Stimulated activated CD4-positive, alpha-beta T cell treated with anti-CD3 and anti-CD28 coated beads, Interleukin-1b, Interleukin-23, amount 100 ng/mL, for 1 hour (primary cell): ENCODE measurements around the gene GIPC1.
"Not testable (repeated sequence)": the region's sequence is repeated elsewhere in the genome, so short reads cannot be mapped to it uniquely, and the experiment has no call there.

Source experiments
- DNase-seq, 2 donors: peaks; one replicate each; pipeline ENCODE4 v3.0.0-alpha.2; 2020; ENCODE audit warnings: low read depth in 2 of 2

Gene GIPC1

DNA sequence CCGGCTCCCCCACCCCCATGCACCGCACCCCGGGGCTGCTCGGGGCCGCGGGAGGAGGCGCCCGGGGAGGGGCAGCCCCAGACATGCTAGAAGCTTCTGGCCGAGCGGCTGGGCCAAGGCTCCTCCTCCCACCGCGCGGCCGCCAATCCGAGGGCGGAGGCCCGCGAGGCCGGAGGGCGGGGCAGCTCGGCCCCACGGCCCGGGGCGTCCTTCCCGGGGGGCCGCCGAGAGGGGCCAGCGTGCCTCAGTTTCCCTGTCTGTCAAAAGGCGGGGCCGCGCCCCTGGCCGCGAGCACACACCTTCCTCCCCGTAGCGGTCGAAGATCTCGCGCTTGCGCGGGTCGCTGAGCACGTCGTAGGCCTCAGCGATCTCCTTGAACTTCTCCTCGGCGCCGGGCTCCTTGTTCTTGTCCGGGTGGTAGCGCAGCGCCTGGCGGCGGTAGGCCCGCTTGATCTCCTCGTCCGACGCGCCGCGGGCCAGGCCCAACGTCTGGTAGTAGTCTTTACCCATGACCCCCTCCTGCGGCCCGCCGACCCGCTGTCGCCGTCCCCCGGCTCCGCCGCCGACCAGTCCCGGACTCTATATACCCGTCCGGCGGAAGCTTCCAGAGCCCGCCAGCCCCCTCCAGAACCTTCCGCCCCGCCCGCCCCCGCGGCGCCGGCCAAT is 22.0 kb upstream of the GIPC1 start, which contains the start of gene DNAJB1:
Gene DNAJB1, minus strand, starts transcription at position 558 of the 666 bp plus-strand sequence. Its CDS starts 48 bp downstream, at position 510.
- DNase-seq: no peak

DNA sequence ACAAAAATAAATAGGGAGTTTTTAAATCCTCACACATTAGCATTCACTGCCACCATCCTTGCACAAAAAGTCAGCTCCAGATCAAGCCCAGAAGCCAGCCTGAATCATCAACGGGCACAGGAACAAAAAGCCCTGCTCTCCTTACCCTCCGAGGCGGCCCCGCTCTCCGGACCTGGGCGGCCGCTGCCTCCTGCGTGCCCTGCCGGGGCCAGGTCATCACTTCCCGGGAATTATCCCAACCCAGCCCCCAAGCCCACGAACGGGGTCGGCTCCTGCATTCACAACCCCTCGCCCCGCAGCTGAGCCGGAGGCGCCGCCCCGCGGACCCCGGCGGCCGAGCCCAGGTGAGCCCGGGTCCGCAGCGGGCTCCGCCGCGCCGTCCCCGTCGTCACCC is 21.5 kb upstream of the GIPC1 start:
- no peak for DNase-seq

DNA sequence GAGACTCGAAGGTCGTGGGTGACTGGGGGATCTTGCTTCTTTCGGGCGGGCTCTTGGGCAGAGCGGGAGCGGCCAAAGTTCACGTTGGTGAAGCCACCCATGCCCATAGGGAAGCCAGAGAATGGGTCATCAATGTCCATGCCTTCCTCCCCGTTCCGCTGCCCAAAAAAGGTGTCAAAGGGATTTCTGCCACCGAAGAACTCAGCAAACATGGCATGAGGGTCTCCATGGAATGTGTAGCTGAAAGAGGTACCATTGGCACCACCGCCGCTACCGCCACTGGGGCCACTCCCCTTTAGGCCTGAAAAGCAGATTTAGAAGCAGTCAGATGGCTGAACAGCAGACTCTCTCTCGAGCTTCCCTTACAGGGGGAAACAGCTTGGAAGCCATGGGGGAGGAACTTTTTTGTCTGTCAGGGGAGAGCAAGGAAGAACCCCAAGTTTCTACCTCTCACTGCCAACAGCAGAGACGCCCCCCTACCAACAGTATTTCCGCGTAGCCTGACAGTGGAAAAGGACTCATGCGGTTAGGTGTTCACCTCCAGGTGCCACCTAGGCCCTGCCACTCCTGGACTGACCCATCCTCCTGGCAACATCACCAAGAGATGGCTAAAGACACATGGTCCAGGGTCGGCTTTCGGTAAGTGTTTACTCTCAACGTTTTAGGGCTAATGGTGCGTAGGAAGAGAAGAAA is 21.0 kb upstream of the GIPC1 start:
- DNase-seq: no peak

DNA sequence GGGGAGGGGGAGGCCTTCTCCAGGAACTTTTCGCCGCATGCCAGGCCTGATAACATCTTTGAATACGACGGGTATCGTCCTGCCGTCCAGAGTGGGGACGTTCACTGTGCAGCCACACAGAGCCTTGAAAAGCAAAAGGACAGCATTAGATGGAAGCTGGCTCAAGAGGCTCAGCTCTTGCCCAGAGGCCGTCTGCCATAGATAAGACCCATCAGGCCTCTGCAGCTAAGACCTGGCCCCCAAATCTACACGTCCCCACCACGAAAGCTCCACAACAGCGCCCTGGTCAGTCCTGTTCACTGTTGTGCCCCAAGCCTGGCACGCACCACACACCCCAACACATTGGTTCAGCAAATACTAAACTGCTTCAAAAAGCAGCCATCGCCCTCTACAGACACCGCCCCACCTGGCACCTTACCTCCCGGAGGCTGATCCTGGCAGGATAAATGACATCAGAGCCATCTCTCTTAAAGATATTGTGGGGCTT is 20.2 kb upstream of the GIPC1 start:
- no peak for DNase-seq

DNA sequence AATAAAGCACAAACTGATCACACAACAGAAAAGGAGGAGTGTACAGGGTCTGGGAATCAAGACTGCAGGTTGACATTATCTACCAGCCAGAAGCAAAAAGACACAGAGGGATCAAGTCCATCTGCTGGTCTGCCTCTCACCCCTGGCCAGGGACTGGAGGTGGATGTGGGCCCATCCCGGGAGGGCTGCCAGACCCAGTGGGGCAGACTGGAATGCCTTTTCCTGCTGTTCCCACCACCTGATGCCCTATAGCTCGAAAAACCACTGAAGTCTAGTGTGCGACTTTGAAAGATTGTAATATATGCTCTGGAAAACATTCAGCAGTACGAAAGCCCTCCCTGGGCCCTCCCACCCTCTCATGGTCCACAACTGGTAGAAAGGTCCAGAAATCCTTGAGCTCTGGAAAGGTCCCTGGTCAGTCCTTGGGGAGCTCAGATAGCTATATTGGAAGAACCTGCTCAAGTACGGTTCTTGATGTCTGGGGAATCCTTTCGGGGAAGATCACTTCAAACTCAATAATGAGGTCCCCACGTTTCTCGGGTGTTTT is 19.6 kb upstream of the GIPC1 start:
- no peak for DNase-seq

DNA sequence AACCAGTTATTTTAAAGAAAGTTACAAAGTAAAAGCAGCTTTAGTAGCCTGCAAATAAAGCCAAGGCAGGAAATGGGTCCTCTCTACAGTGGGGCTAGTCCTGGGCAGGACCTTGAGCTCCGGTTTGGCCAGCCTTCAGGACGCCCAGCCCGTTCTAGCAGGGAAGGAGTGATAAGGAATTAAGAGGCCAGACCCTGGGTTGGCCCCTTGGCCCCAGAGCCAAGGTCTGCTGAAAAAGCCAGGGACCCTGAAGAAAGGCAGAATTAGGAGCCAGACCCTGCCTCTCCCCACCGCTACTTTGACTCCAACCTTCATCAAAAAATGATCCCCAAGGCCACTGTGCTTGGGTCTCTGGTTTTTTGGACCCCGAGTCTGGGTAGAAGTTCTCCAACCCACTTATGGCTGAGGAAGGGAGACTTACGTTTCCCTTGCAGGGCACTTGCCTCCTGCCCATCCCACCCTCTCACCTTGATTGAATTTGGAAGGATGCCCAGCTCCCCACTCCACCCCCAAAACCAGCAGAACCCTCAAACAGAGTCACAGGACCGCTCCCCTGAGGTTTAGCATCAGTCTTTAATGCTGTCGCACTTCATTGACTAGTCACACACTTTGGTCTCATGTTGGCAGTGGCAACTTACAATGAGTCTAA is 18.4 kb upstream of the GIPC1 start:
- no peak for DNase-seq

DNA sequence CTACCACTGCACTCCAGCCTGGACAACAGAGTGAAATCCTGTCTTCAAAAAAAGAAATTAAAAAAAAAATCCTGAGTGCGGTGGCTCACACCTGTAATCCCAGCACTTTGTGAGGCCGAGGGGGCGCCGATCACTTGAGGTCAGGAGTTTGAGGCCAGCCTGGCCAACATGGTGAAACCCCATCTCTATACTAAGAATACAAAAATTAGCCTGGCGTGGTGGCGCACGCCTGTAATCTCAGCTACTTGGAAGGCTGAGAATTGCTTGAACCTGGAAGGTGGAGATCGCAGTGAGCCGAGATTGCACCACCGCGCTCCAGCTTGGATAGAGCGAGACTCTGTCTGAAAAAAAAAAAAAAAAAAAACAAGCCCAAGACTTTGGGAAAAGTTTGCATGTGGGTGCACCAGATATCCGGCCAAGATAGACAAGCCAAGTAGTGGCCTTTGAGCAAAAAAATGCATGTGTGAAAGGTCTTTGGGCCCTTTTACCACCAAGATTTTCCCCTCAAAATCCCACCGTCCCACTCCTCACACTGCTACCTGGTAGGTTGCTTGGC is 16.6 kb upstream of the GIPC1 start:
- no peak for DNase-seq

DNA sequence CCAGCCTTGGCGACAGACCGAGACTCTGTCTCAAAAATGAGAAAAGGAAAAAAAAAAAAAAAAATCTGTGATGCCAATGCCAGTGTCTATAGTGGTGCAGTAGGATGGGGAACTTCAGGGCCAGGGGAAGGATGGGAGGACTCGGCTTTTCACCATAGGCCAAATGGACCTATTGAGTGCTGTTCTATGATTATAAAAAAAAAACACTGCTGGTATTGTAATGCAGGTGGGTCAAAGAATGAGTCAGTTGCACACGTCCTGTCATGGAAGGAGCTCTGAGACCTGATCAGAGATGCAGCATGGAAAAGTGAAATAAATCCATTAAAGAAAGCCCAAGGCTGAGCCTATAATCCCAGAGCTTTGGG is 15.3 kb upstream of the GIPC1 start:
- no peak for DNase-seq

DNA sequence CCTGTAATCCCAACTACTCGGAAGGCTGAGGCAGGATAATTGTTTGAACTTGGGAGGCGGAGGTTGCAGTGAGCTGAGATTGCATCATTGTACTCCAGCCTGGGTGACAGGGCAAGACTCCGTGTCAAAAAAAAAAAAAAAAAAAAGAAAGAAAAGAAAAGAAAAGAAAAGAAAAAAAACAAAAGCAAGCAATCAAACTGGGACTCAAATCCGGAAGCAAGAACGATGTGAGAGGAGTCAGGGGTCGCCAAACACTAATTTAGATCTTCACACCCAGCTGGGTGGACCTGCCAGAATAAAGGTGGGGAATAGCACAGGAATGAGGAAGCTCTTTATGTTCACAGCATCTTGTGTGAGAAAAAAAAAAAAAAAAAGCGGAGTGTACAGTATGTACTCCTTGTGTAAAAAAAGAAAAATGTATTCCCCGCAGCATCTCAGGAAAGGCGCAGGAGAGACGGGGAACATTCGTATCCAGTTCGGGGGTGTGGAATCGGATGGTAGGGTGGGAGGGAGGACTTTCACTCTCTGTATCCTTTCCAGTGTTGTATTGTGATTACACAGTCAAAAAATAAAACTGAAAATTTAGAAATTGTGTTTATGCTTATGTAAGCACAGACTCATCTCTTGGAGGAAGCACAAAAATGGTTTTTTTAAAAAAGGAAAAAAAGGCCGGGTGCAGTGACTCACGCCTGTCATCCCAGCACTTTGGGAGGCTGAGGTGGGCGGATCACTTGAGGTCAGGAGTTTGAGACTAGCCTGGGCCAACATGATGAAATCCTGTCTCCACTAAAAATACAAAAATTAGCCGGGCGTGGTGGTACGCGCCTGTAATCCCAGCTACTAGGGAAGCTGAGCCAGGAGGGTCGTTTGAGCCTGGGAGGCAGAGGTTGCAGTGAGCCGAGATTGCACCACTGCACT is 14.6 kb upstream of the GIPC1 start:
- DNase-seq: no peak

DNA sequence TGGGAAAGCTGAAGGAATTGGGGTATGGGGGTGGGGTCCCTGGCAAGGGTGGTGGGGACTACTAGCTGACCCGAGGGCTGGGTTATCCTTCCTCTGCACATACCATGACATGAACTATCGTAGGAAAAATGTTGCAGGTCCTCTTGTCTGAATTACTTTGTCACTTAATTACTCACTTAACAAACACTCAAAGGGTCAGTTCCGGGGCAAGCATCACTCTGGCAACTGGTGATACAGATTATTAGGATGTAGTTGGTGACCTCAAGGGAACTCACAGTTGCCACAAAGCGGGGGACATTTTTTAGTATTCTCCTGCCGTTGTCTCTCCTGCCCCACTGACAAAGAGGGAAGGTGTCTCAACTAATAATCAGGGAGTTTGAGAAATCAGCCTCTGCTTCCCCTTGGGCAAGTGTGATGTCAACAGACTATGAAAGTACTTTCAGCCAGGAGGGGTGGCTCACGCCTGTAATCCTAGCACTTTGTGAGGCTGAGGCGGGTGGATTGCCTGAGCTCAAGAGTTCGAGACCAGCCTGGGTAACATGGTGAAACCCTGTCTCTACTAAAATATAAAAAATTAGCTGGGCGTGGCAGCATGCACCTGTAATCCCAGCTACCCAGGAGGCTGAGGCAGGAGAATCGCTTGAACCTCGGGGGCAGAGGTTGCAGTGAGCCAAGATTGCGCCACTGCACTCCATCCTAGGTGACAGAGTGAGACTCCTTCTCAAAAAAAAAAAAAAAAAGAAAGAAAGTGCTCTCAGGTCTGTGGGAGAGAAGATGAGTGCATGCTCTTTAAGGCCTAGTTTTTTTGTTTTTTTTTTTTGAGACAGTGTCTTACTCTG is 12.0 kb upstream of the GIPC1 start:
- no peak for DNase-seq

DNA sequence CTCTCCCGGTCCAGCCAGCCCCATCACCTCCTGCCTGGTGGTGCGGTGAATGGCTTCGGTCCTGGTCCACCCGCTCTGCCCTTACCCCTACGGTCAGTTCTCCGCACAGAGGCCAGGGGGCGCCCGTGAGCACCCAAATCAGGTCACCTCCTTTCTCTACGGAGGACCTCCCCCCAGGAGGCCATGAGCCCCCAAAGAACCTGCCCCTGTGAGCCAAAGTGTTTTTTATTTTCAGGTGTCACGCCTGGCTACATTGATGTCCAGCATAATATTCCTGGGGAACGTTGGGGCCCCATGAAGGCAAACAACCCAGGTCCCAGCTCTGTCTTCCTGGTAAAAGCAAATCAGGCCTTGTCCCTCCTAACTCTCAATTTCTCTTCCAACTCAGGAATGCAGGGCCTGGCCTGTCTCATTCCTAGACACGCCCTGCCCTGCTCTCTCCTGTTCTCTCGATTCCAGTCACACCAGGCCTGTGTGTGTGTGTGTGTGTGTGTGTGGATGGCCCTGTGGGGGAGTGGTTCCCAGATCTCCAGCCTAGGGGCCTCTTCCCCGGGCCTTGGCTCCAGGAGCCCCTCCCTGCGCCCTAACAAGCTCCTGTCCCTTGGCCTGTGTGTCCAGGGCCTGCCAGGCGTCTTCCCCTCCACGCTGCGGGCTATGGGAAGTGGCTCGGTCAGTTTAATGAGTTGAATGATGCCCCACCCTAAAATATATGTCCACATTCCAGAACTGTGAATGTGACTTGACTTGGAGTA is 9.7 kb upstream of the GIPC1 start:
- peak in 1 of 2 donors; percentile 60 for DNase-seq

DNA sequence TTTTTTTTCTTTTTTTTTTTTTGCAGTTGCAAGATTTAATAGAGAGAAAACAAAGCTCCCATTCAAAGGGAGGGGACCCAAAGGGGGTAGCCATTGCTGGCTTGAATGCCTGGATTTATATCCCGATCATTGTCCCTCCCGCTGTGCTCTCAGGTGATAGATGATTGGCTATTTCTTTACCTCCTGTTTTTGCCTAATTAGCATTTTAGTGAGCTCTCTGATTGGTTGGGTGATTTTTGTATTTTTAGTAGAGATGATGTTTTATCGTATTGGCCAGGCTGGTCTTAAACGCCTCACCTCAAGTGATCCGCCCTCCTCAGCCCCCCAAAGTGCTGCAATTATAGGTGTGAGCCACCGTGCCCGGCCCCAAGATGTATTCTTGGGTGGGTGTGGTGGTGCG is 8.6 kb upstream of the GIPC1 start:
- not testable (repeated sequence) for DNase-seq

DNA sequence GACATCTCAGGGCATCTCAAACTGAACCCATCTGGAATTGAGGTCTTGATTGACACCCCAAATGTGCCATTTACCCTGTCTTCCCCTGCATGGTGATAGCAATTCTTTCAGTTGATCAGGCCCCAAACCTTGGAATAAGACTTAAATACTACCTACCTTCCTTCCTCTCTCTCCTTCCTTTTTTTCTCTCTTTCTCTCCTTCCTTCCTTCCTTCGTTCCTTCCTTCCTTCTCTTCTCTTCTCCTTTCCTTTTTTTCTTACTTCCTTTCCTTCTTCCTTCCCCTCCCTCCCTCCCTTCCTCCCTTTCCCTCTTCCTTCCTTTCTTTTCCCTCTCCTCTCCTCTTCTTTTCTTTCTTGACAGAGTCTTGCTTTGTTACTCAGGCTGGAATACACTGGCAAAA is 7.4 kb upstream of the GIPC1 start:
- DNase-seq: no peak

DNA sequence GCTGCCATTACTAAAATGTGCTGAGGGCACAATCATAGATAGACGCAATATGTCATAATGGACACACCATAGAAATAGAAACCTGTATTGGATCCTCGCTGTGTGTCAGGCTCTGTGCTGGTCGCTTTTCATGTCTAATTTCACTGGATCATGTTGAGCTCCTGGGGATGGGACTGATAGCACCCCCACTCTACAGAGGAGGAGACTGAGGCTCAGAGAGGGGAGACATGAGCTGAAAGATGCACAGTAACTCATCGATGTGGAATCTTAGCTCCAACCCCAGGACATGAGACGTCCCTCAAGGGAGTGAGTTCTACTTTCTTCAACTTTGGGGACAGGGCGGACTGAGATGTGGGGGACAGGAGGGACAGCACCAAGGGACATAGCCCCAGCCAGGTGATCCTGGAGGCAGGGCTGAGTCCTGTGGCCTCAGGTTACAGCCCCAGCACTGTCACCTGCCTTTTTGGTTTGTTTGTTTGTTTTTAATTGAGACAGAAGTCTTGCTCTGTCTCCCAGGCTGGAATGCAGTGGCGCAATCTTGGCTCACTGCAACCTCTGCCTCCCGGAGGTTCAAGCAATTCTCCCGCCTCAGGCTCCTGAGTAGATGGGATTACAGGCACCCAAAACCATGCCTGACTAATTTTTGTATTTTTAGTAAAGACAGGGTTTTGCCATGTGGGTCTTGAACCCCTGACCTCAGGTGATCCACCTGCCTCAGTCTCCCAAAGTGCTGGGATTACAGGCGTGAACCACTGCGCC is 6.6 kb upstream of the GIPC1 start:
- no peak for DNase-seq

DNA sequence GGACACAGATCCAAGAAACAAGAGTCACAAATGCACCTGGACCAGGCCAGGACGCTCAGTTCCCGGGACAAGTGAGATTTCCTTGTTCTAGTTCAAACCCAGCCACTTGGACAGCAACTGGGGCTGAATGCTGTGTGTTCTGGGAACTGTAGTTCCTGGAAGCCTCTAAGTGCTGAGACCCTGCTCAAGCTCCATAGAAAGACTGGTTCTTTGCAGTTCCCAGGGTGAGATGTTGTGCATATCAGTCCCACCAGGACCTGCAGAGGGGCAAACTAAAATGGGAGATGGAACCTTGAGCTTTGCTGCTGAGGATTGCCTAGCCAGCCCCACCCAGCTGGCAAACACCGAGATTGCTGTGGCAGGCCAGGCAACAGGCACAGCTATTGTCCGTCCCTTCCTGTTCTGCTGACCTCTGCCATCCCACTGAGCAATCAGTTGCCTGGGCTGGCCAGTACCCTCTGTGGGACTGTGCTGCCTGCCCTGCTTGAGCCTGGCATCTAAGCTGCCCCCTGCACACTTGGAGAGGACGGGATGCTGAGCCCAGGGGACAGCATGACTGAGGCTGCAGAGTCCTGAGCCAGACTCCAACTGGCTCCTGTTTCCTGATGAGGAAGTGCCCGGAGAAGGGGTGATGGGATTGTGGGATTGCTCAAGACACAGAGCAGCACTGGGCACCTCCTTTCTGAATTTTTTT is 1.4 kb upstream of the GIPC1 start:
- DNase-seq: no peak

DNA sequence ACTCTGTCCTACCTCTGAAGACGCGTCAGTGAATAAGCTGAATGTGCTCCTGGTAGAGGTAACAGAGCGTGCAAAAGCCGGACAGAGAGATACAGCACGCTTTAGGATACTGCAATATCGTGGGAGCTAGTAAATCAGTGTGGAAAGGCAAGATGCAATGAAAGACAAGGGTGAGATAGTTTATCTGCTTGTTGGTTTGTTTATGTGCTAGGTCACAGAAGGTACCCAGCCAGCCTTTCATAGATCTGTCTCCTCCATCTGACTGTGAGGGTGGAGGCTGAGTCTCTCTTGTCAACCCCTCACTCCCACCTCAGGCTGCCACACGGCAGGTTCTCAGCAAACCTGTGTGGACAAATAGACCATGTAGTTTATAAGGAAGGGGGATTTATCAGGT is 904 bp upstream of the GIPC1 start:
- no peak for DNase-seq

DNA sequence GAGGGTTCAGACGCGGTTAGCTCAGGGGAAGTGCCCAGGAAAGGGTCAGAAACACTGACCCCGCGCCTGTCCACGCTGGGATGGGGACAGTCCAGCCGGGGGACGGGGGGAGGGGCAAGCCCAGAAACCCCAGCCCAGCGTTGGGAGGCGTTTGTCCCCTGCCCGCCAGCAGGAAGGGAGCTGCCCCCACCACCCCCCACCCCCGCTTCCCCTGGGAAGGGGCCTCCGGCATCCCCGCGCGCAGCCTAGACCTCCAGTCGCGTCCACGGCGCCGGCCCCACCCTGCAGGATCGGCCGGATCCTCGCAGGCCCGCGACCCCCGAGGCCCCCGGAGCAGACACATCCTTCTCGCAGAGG is 277 bp downstream of the GIPC1 start:
- no peak for DNase-seq

DNA sequence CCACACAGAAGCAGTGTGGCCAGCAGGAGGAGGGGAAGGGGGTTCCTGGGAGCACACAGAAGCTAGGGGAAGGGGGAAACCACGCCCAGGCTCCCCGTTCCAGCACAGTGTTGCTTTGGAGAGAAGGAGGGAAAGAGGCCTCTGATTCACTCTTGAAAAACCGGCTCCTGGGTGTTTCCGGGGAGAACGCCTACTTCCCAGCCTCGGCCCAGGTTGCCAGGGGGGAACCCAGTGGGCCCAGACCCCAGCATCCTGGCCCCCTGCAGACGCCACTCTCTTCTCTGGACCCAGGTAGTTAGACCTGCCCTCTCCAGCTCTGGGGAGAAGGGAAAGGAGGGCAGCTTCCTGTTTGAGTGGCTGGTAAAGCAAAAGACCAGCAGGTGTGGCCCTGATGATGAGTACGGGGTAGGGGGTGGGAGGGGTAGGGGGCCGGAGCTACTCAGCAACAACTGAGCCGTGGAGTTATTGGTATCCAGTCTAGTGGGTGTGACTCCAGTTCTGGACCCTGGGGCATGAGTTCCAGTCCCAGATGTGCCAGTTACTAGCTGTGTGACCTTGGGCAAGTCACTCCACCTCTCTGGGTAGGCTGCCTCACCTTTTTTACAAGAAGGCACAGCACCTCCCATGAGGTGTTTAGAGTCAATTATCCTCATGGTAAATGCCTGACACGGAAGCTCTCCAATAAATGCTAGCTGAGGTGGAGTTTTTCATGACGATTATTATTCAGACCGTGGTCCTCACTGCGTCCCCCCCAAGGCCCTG is 836 bp downstream of the GIPC1 start:
- DNase-seq: no peak
